ENCODE results near the gene FAAP100.

Gene FAAP100

DNA sequence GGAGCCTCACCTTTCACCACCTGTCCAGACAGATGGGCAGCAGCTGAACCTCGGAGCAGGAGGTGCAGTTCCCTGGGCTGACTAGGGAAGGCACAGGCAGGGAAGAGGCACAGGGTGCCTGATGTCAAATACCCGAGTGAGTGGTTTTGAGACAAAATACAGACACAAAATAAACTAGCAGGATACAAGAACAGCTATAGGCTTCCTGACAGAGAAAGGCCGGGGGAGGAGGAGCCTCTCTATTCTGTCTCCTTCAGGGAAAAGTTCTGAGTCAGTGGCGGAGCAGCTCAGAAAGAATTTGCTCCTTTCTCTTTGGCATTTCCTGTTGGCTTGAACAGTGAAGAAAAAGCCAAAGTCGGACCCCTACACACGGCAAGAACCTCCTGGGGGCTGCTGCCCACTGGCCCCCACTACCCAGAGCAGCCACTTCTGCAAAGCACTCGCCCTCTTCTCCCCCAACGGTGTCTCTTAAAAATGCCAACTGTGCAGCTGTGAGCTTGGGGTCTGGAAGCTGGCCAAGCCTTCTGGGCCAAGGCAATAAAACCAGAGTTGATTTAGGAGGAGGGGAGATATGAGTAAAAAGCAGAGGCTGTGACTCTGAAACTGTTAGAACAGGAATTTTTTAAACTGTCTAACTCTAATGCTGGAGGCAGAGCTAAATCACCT is 14.4 kb upstream of the FAAP100 start:
- ChIA-PET POLR2A (interaction anchor here (0.8 to 5.0 kb wide), 8 partner anchors 10 to 61 kb away, joined by 3 to 28 read pairs (median 4); partner anchors contain the start of genes ACTG1 and FAAP100), CTCF (interaction anchor here (0.7 to 1.2 kb wide), 3 partner anchors 9 to 35 kb away, joined by 3 to 4 read pairs (median 3); no protein-coding TSS in a partner anchor)
- no peak for DNase-seq (ENCODE audit: extremely low spot score)
- no peak for TF ChIP-seq SP1 (IDR thresholded peaks at IDR 0.05)
- no peak for TF ChIP-seq CTBP1 (IDR thresholded peaks at IDR 0.05; ENCODE audit: borderline replicate concordance)
- no peak for TF ChIP-seq HDGF (IDR thresholded peaks at IDR 0.05; ENCODE audit: borderline replicate concordance)
- no peak for TF ChIP-seq NFRKB (IDR thresholded peaks at IDR 0.05)
- TF ChIP-seq LEF1 (IDR thresholded peaks at IDR 0.05; ENCODE audit: borderline replicate concordance) = no peak

DNA sequence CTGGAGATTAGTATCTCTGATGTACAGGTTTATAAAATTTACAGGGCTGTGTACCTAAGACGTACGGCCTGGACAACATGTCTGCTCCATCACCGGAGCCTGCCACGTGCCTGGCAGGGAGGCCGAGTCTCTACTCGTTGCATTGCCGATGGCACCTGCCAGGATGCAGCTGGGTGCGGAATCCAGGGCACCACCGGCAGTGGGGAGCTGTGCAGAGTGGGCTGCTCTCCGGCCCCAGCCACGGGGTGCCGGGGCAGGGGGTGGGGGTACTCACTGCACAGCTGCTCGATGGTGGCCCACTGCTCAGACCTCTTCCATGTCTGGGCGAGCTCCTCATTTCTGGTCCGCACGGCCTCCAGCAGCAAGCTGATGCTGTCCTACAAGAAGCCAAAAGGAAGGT is 13.1 kb upstream of the FAAP100 start:
- ChIA-PET CTCF (interaction anchor here (0.6 kb wide), 1 partner anchor 76 kb away, joined by 3 read pairs; no protein-coding TSS in a partner anchor), POLR2A (interaction anchor here (0.9 to 2.5 kb wide), 2 partner anchors 9 to 13 kb away, joined by 3 to 14 read pairs; no protein-coding TSS in a partner anchor)

DNA sequence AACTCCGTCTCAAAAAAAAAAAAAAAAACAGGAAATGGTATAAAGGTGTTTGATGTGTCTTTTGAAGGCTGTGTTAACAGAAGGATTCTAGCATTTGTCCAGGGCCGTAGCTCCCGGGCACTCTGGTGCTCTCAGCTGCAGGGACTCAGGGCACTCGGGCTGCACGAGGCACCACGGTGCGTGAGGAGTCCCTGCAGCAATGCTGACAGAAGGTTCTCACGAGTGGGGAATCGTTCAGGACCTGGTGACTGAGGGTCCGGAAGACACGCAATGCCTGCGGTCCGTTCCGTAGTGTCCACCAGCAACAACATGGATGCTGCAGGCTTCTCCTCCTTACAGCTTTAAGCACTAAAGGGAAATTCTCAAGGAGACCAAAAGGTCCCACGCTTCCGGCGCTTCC is 12.6 kb upstream of the FAAP100 start:
- ChIA-PET CTCF (interaction anchor here (0.6 kb wide), 1 partner anchor 75 kb away, joined by 3 read pairs; no protein-coding TSS in a partner anchor), POLR2A (interaction anchor here (0.9 to 2.5 kb wide), 2 partner anchors 8 to 12 kb away, joined by 3 to 14 read pairs; no protein-coding TSS in a partner anchor)

More for the DNA sequence above, 13.1 kb upstream of the FAAP100 start:
- TF ChIP-seq TARDBP (IDR thresholded peaks at IDR 0.05) (no peak), ZNF384 (IDR thresholded peaks at IDR 0.05) (no peak), FOXM1 (IDR thresholded peaks at IDR 0.05; ENCODE audit: borderline replicate concordance) (no peak), LEF1 (IDR thresholded peaks at IDR 0.05; ENCODE audit: borderline replicate concordance) (no peak), BHLHE40 (IDR thresholded peaks at IDR 0.05; ENCODE audit: borderline replicate concordance) (no peak)
- DNase-seq (ENCODE audit: extremely low spot score) = no peak

DNA sequence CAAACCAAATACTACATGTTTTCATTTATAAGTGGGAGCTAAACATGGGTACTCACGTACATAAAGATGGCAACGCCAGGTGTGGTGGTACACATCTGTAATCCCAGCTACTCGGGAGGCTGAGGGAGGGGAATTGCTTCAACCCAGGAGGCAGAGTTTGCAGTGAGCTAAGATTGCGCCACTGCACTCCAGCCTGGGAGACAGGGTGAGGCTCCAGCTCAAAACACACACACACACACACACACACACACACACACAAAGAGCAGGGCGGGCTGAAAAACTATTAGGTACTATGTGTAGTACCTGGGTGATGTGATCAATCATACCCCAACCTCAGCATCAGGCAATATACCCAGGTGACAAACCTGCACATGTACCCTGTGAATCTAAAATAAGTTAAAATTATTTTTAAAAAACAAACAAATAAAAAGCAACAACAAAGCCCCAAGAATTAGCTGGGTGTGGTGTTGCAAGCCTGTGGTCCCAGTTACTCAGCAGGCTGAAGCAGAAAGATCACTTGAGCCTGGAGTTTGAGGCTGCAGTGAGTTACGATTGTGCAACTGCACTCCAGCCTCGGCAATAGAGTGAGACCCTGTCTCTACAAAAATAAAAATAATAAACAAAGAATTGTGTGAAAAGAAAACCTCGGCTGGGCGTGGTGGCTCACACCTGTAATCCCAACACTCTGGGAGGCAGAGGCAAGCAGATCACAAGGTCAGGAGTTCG is 11.9 kb upstream of the FAAP100 start:
- POLR2A ChIA-PET = no interaction called here
- CTCF ChIA-PET = interaction anchor here (0.6 kb wide), 1 partner anchor 572 kb away, joined by 3 read pairs; no protein-coding TSS in a partner anchor
- DNase-seq (ENCODE audit: extremely low spot score) = no peak
- TF ChIP-seq FOXA1 (IDR thresholded peaks at IDR 0.05) (no peak), L3MBTL2 (conservative IDR thresholded peaks at IDR 0.05) (no peak), SP1 (IDR thresholded peaks at IDR 0.05) (no peak), ARNT (IDR thresholded peaks at IDR 0.05) (no peak), FOXK2 (IDR thresholded peaks at IDR 0.05) (no peak), ELF4 (IDR thresholded peaks at IDR 0.05) (no peak), TARDBP (IDR thresholded peaks at IDR 0.05) (no peak), SUZ12 (IDR thresholded peaks at IDR 0.05) (no peak), FOXM1 (IDR thresholded peaks at IDR 0.05; ENCODE audit: borderline replicate concordance) (no peak), ZNF384 (IDR thresholded peaks at IDR 0.05) (no peak), NFRKB (IDR thresholded peaks at IDR 0.05) (no peak), CTBP1 (IDR thresholded peaks at IDR 0.05; ENCODE audit: borderline replicate concordance) (no peak), HDGF (IDR thresholded peaks at IDR 0.05; ENCODE audit: borderline replicate concordance) (no peak), LEF1 (IDR thresholded peaks at IDR 0.05; ENCODE audit: borderline replicate concordance) (no peak), BHLHE40 (IDR thresholded peaks at IDR 0.05; ENCODE audit: borderline replicate concordance) (no peak)
- TF ChIP-seq, protein P1, sequence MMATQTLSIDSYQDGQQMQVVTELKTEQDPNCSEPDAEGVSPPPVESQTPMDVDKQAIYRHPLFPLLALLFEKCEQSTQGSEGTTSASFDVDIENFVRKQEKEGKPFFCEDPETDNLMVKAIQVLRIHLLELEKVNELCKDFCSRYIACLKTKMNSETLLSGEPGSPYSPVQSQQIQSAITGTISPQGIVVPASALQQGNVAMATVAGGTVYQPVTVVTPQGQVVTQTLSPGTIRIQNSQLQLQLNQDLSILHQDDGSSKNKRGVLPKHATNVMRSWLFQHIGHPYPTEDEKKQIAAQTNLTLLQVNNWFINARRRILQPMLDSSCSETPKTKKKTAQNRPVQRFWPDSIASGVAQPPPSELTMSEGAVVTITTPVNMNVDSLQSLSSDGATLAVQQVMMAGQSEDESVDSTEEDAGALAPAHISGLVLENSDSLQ (IDR thresholded peaks at IDR 0.05) = no peak

More for the DNA sequence above, 12.6 kb upstream of the FAAP100 start:
- no peak for DNase-seq (ENCODE audit: extremely low spot score)
- TF ChIP-seq FOXM1 (IDR thresholded peaks at IDR 0.05; ENCODE audit: borderline replicate concordance) (no peak), SP1 (IDR thresholded peaks at IDR 0.05) (no peak), FOXK2 (IDR thresholded peaks at IDR 0.05) (no peak), TARDBP (IDR thresholded peaks at IDR 0.05) (no peak), SUZ12 (IDR thresholded peaks at IDR 0.05) (no peak), L3MBTL2 (conservative IDR thresholded peaks at IDR 0.05) (no peak), FOXA1 (IDR thresholded peaks at IDR 0.05) (no peak), BHLHE40 (IDR thresholded peaks at IDR 0.05; ENCODE audit: borderline replicate concordance) (no peak), ARNT (IDR thresholded peaks at IDR 0.05) (no peak), LEF1 (IDR thresholded peaks at IDR 0.05; ENCODE audit: borderline replicate concordance) (no peak), CTBP1 (IDR thresholded peaks at IDR 0.05; ENCODE audit: borderline replicate concordance) (no peak)

DNA sequence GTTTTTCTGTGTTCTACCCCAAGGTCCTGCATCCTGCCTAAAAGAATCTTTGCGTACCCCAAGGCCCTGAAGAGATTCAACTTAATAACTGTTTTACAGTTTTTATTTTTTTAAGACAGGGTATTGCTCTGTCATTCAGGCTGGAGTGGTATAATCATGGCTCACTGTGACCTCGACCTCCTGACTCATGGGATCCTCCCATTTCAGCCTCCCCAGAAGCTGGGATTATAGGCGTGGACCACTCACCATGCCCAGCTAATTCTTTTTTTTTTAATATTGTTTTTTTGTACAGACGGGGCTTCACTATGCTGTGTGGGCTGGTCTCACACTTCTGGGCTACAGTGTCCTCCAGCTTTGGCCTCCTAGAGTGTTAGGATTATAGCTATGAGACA is 9.3 kb upstream of the FAAP100 start:
- no peak for DNase-seq (ENCODE audit: extremely low spot score)
- ChIA-PET POLR2A (no interaction called here), CTCF (no interaction called here)
- no peak for TF ChIP-seq LEF1 (IDR thresholded peaks at IDR 0.05; ENCODE audit: borderline replicate concordance)
- TF ChIP-seq, protein P1 (IDR thresholded peaks at IDR 0.05) = no peak
- no peak for TF ChIP-seq CTBP1 (IDR thresholded peaks at IDR 0.05; ENCODE audit: borderline replicate concordance)
- TF ChIP-seq L3MBTL2 (conservative IDR thresholded peaks at IDR 0.05) = no peak
- TF ChIP-seq HDGF (IDR thresholded peaks at IDR 0.05; ENCODE audit: borderline replicate concordance) = no peak
- TF ChIP-seq ELF4 (IDR thresholded peaks at IDR 0.05) = no peak
- no peak for TF ChIP-seq FOXK2 (IDR thresholded peaks at IDR 0.05)
- no peak for TF ChIP-seq FOXA1 (IDR thresholded peaks at IDR 0.05)

DNA sequence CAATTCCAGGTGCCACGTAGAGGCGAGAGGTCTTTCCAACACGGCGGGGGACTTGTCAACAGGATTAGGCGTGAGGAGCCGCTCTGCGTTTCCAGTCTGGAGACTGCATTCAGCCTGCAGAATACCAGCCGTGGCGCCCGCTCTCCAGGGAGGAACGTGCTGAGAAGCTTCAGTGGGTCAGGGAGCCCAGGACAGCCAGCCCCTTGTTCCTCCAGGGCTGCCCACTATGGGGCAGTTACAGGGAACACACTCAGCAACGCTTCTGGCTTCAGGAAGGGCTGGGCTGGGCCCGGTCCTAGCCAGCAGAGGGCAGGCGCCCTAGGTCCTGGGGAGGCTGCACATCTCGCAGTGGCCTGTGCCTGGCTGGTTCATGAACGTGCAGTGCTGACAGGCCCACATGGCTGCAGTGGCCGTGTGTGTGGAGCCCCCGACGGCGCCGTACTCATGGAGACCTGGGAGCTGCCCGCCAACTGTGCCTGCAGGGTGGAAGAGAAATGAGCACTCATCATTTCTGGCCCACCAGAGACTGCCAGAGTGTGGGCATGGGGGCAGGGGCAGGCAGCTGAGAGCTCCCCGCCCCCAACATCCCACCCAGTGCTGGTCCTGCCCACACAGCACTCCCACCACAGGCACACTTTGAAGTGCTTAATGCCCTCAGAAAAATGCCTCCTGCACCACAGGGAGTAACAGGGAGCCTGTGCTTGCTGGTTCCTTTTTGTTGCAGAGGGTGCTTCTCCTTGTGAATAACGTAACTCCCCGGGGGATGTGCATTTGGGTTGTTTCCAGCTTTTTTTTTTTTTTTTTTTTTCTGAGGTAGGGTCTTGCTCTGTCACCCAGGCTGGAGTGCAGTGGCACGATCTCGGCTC is 7.0 kb upstream of the FAAP100 start:
- ChIA-PET POLR2A (no interaction called here), CTCF (no interaction called here)
- TF ChIP-seq FOXK2 (IDR thresholded peaks at IDR 0.05) = no peak
- TF ChIP-seq SUZ12 (IDR thresholded peaks at IDR 0.05) = no peak
- TF ChIP-seq LEF1 (IDR thresholded peaks at IDR 0.05; ENCODE audit: borderline replicate concordance) = no peak
- TF ChIP-seq SP1 (IDR thresholded peaks at IDR 0.05) = no peak
- TF ChIP-seq BHLHE40 (IDR thresholded peaks at IDR 0.05; ENCODE audit: borderline replicate concordance) = no peak
- TF ChIP-seq HDGF (IDR thresholded peaks at IDR 0.05; ENCODE audit: borderline replicate concordance) = no peak
- TF ChIP-seq FOXM1 (IDR thresholded peaks at IDR 0.05; ENCODE audit: borderline replicate concordance) = no peak
- TF ChIP-seq ARNT (IDR thresholded peaks at IDR 0.05) = no peak
- no peak for TF ChIP-seq ZNF384 (IDR thresholded peaks at IDR 0.05)
- TF ChIP-seq, protein P1 (IDR thresholded peaks at IDR 0.05) = no peak
- TF ChIP-seq FOXA1 (IDR thresholded peaks at IDR 0.05) = no peak
- TF ChIP-seq ELF4 (IDR thresholded peaks at IDR 0.05) = no peak
- TF ChIP-seq CTBP1 (IDR thresholded peaks at IDR 0.05; ENCODE audit: borderline replicate concordance) = no peak
- TF ChIP-seq L3MBTL2 (conservative IDR thresholded peaks at IDR 0.05) = no peak
- no peak for TF ChIP-seq TARDBP (IDR thresholded peaks at IDR 0.05)
- TF ChIP-seq NFRKB (IDR thresholded peaks at IDR 0.05) = no peak

More for the DNA sequence above, 7.0 kb upstream of the FAAP100 start:
- DNase-seq (ENCODE audit: extremely low spot score) = no peak

Measured in HEK293T (cell line).